Erythroblast (primary cell): ENCODE data around the gene ST7L.
A peak's percentile ranks its signal among the peaks of the same experiment; 100 is the strongest.

Experiments used
- DNase-seq, 2 experiments: peaks; one replicate each; lab custom pipeline; 2025; lab: John Stamatoyannopoulos, UW
- GATA1 ChIP-seq: IDR thresholded peaks from 2 replicates; pipeline ENCODE4 v1.6.1; 2011; ENCODE audit warnings: low read depth, mild to moderate bottlenecking, control low read depth, low read length, moderate library complexity
- POLR2A ChIP-seq: IDR thresholded peaks from 2 replicates; pipeline ENCODE4 v1.6.1; 2011; ENCODE audit warnings: mild to moderate bottlenecking, low read length

ST7L gene

GRCh38 chr1:112626887-112627286 is 7.9 kb upstream of the ST7L start:
- TF ChIP-seq POLR2A (no peak), GATA1 (no peak)
- DNase-seq, result no peak

GRCh38 chr1:112626193-112626592 is 7.3 kb upstream of the ST7L start:
- TF ChIP-seq POLR2A (no peak), GATA1 (no peak)
- no peak for DNase-seq

- DNase-seq, result peak; percentile 80 to 91
- TF ChIP-seq POLR2A (no peak), GATA1 (no peak)
Observed at GRCh38 chr1:112625696-112626095, 6.8 kb upstream of the ST7L start.

GRCh38 chr1:112624493-112624892 is 5.6 kb upstream of the ST7L start:
- peak in 1 of 2 experiments; percentile 32 for DNase-seq

GRCh38 chr1:112620377-112620695 is 1.4 kb upstream of the ST7L start:
- no peak for DNase-seq
- TF ChIP-seq POLR2A, result no peak
- no peak for TF ChIP-seq GATA1

- TF ChIP-seq GATA1, result no peak
- peak; percentile 97 for TF ChIP-seq POLR2A
- peak; percentile 95 to 97 for DNase-seq
Observed at GRCh38 chr1:112619518-112620376, 806 bp upstream of the ST7L start, which contains the start of gene CAPZA1. Gene CAPZA1 (plus strand): TSS chr1:112619832. CDS start chr1:112619845, 13 bp downstream.

GRCh38 chr1:112618114-112618720 is 724 bp downstream of the ST7L start:
- TF ChIP-seq POLR2A, result peak; percentile 53
- no peak for TF ChIP-seq GATA1
- peak; percentile 59 to 73 for DNase-seq

- TF ChIP-seq GATA1, result no peak
- no peak for TF ChIP-seq POLR2A
- peak; percentile 50 to 51 for DNase-seq
Observed at GRCh38 chr1:112614460-112615065, 4.4 kb downstream of the ST7L start.

- TF ChIP-seq GATA1, result no peak
- TF ChIP-seq POLR2A, result no peak
- DNase-seq, result peak in 1 of 2 experiments; percentile 12
Observed at GRCh38 chr1:112605633-112606327, 13.2 kb downstream of the ST7L start.

- no peak for DNase-seq
- no peak for TF ChIP-seq POLR2A
Observed at GRCh38 chr1:112603541-112603940, 15.4 kb downstream of the ST7L start.

GRCh38 chr1:112603012-112603411 is 15.9 kb downstream of the ST7L start:
- no peak for DNase-seq
- no peak for TF ChIP-seq GATA1
- no peak for TF ChIP-seq POLR2A

GRCh38 chr1:112599477-112599876 is 19.5 kb downstream of the ST7L start:
- no peak for TF ChIP-seq POLR2A
- TF ChIP-seq GATA1, result no peak
- DNase-seq, result no peak

GRCh38 chr1:112594208-112594876 is 24.6 kb downstream of the ST7L start:
- peak in 1 of 2 experiments; percentile 7 for DNase-seq
- TF ChIP-seq POLR2A (no peak), GATA1 (no peak)

- TF ChIP-seq POLR2A (no peak), GATA1 (no peak)
- DNase-seq, result no peak
Observed at GRCh38 chr1:112589766-112590165, 29.2 kb downstream of the ST7L start.
